Muscle of arm (tissue), 12 donors: ENCODE measurements around the gene UBXN4. TPM values are rescaled to one million over a fixed set of nuclear protein-coding genes. Genes with fewer than 3 reads are reported as not detected.

Experiments used
- polyA plus RNA-seq, 12 donors: library from polyadenylated mRNA; unstranded; fragments of 120-200 nt; gene quantifications; one replicate each; pipeline ENCODE4 v1.2.1, GENCODE V29; 2013; ENCODE audit not compliant: insufficient read length in 12 of 12

Gene UBXN4
- polyA plus RNA-seq, 12 donors, result 68.0 to 113 (median 88.7) TPM

Other genes starting within 250 kb of the UBXN4 start
- 1 to 10 TPM in 11 of 12 donors, not detected in 1; 4.5 to 9.6 (median 7.3) TPM for gene ZRANB3, start 210.6 kb upstream of the UBXN4 start, polyA plus RNA-seq
- 10 to 100 TPM in 11 of 12 donors, not detected in 1; 17.0 to 45.7 (median 27.2) TPM for gene R3HDM1, start 210.4 kb upstream of the UBXN4 start, polyA plus RNA-seq
- gene LCT, start 95.3 kb downstream of the UBXN4 start, polyA plus RNA-seq, result under 1 TPM in 1 of 12 donors, not detected in 11; 0.06 TPM
- 10 to 100 TPM in 11 of 12 donors, not detected in 1; 12.8 to 37.3 (median 29.4) TPM for gene MCM6, start 134.6 kb downstream of the UBXN4 start, polyA plus RNA-seq
- gene DARS1, start 243.8 kb downstream of the UBXN4 start, polyA plus RNA-seq, result 100 to 1,000 TPM in 8 of 12 donors, 10 to 100 TPM in 4; 72.8 to 942 (median 104) TPM